SIG-M5 treated with dmso at 0.1 percent for 504 hours (cell line): Measurements from ENCODE around the gene CCNDBP1.
"Not testable (repeated sequence)": the region's sequence is repeated elsewhere in the genome, so short reads cannot be mapped to it uniquely, and the experiment has no call there.

Source experiments
- DNase-seq: peaks from one replicate; lab custom pipeline; 2025; ENCODE audit not compliant: unreplicated experiment; lab: John Stamatoyannopoulos, UW

Gene CCNDBP1

DNA sequence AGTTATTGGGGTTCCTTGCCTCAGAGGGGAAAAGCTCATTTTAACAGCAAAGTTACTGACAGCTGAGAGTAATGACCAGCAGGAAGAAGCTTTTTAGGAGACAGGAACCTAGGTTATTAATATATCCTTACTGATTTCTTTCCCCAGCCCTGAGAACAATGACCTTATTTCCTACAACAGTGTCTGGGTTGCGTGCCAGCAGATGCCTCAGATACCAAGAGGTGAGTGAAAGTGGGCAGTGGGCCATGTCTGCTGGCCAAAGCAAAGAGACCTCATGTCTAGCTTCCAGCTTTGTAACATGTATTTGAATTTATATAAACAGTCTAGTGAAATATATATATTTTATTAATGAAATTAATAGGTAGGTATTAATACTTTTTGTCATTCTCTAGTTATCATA lies 5.0 kb downstream of the CCNDBP1 start:
- DNase-seq = no peak

DNA sequence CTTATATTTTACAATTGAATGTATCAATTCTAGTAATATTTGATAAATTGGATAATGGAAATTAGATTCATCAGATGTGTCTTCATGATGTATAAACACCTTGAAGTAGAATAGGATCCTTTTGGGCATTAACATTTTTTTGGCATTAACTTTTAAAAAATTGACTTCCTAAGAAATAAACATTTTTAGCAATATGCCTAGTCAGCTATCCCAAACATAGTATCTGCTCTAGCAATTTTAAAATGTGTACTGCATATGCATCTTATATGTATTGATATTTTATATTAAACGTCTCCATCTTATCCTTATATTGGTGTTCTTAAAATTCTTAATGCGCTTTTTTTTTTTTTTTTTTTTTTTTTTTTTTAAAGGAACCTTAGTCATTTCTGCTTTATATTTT lies 8.5 kb downstream of the CCNDBP1 start:
- DNase-seq = no peak

DNA sequence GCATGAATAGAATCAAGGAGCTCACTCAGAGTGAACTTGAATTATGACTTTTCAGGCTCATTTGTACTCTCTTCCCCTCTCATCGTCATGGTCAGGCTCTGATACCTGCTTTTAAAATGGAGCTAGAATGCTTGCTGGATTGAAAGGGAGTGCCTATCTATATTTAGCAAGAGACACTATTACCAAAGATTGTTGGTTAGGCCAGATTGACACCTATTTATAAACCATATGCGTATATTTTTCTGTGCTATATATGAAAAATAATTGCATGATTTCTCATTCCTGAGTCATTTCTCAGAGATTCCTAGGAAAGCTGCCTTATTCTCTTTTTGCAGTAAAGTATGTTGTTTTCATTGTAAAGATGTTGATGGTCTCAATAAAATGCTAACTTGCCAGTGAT lies 9.6 kb downstream of the CCNDBP1 start:
- no peak for DNase-seq

DNA sequence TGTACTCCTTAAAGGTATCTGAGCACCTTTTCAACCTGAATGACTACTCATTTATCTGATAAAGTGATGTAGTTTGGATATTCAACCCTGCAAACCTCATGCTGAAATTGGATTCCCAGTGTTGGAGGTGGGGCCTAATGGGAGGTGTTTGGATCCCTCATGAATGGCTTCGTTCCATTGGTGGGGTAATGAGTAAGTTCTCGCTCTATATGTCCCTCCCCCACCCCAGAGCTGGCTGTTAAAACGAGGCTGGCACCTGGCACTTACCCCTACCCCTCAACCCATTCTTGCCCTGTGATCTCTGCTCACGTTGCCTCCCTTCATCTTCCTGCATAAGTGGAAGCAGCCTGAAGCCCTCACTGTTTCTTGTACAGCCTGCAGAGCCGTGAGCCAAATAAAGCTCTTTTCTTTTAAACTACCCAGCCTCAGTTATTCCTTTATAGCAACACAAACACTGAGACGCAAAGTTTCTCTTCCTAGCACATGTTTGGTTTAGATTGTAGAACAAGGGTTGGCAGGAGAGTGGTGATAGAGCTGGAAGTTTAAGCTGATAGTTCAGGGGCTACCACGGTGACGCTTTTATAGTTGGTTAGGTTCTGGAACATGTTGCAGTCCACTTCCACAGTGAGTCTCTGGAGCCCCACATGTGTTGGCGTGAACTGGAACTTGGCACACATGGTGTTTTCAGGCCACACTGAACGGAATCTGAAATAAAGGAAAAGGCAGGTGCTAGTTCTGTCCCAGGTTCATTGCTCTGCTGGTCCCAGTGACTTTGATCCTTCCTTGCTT lies 11.8 kb downstream of the CCNDBP1 start:
- no peak for DNase-seq

DNA sequence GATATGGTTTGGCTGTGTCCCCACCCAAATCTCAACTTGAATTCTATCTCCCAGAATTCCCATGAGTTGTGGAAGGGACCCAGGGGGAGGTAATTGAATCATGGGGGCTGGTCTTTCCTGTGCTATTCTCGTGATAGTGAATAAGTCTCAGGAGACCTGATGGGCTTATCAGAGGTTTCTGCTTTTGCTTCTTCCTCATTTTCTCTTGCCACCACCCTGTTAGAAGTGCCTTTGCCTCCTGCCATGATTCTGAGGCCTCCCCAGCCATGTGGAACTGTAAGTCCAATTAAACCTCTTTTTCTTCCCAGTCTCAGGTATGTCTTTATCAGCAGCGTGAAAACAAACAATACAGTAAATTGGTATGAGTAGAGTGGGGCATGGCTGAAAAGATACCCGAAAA lies 12.6 kb downstream of the CCNDBP1 start:
- DNase-seq = not testable (repeated sequence)

DNA sequence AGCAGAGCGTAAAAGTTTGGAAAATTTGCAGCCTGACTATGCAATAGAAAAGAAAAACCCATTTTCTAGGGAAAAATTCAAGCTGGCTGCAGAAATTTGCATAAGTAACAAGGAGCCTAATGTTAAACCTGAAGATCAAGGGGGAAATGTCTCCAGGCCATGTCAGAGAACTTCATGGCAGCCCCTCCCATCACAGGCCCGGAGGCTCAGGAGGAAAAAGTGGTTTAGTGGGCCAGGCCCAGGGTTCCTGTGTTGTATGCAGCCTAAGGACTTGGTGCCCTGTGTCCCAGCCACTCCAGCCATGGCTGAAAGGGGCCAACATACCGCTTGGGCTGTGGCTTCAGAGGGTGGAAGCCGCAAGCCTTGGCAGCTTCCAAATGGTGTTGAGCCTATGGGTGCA lies 13.4 kb downstream of the CCNDBP1 start:
- not testable (repeated sequence) for DNase-seq

DNA sequence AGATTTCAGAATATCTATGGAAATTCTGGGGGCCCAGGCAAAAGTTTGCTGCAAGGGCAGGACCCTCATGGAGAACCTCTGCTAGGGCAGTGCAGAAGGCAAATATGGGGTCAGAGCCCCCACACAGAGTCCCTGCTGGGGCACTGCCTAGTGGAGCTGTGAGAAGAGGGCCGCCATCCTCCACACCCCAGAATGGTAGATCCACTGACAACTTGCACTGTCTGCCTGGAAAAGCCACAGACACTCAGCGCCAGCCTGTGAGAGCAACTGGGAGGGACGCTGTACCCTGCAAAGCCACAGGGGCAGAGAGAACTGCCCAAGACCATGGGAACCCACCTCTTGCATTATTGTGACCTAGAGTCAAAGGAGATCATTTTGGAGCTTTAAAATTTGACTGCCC lies 13.8 kb downstream of the CCNDBP1 start:
- DNase-seq = no peak

DNA sequence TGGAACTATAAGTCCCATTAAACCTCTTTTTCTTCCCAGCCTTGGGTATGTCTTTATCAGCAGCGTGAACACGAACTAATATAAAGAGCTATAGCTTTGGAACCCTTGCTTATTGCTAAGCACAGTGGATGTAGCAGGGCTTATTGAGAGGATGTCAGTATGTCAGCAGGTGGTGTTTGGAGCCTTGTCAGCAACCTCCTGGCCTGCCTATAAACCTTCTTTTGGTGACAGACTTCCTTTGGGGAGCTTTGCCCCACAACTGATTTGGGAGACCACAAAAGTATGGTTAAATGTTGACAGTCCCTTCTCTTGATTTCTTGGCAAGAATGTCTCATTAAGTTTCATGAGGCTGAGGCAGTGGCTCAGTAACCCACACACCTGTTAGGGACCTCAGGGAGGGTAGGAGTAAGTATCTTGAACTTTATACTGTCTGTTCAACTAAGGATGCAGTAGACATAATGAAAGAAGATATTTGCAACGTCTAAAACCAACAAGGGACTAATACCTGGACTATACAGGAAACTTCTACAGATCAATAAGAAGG lies 14.8 kb downstream of the CCNDBP1 start:
- no peak for DNase-seq

DNA sequence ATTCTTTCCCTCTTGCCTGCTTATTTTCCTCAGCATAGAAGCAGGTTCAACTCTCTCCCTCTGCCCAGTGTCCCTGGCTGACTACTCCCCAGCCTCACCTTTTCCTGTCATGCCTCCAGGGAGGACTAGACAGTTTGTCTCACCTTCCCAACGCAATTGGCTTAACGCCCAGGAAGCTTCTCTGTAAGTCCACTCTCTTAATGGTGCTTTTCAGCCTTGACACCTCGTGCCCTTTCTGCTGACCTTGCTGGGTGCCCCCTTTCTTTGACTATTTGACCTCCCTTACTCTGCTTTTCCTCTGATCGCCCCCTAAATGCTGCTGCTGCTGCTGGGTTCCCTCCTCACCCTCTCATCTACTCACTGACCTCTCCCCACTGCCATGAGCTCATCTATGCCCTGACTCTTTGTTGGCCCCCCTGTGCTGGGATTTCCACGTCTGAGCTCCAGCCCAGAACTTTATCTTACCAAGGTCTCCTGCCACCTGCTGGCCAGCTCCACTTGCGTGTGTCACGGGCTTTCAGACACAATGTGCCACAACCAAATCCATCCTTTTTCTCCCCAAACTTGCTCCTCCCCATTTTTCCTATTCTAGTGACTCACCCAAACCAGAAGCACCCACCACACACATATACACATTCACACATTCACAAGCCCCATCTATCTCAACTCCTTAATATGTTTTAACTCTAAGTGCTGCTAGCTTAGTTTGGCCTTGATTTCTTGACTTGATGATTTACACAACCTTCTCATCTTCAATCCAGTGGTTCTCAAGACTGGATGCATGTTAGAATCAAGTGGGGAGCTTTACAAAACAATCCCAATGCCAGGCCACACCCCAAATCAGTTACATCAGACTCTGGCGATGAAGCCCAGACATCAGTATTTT lies 19.1 kb downstream of the CCNDBP1 start:
- DNase-seq = peak; percentile 9

DNA sequence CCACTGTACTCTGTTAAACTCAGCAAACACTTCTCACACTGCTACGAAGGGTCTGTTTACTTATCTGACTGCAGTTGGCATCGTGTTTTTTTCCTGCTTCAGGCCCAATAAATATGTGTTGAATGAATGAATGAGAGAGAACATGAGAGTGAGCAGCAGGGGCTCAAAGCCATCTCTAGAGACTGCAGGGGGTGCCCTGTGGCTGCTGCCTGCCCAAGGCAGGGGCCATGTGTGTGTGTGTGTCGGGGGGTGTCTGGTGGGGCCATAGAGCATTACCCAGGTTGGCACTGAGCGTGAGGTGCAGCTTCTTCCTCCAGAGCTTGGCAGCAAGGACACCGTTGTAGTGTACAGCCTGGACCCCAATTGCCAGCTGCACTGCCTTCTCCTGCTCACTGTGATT lies 20.9 kb downstream of the CCNDBP1 start:
- no peak for DNase-seq

DNA sequence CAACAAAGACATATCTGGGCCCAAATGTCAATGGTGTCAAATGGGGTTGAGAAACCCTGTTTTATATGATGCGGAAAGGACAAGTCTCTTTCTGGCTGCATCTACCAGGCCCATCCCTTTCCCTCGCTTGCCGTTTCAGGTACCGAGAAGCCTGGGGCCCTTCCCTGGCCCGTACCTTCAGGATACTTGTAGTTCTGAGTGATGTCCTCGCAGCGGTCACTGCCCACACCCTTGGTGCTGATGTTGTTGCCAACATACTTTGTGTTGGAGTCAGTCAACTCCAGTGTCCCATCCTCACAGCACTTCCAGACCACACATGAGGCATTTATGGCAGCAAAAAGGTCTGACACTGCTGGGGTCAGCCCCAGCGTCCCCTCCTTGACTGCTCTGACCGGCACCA lies 21.8 kb downstream of the CCNDBP1 start:
- DNase-seq = no peak

DNA sequence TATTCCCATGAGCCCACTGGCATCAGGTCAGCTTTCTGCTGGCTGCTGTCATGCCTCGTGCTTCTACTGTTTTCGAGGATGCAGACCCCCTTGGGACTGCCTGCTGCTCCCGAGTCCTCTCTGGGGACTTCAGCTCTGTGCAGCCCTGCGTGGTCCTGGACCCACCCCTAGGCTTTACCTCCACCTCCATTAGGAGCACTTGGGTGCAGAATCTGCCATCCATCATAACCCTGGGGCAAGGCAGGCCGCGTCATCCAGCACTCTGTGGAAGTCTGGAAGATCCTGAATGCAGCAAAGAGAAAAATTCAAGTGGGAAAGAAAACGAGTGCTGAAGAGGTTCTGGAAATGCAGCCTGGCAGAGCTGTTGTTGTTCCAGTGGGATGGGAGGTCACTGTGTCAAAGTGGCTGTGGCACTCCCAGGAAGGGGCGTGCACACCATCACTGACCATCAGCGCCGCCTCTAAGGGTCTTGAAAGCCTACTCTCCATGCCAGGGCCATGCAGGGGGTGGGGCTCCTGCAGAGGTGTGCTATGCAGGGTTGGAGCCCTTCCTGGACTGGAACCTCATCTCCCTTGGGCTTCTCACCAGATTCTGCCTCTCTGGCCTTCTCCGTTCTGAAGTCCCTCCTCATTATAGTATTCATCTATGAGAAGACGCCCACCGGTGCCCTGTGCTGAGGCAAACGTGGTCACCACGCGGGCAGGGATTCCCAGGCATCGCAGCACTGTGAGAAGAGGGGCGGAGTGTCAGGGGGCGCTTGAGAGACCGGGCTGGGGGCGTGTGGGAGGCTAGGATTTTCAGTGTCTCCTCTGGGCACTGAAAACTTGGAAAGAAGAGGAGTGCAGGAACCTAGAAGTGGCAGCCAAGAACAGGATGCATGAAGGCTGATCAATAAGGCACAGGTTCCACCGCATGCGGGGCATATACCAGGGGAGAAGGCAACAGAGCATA lies 23.1 kb downstream of the CCNDBP1 start:
- DNase-seq = no peak

DNA sequence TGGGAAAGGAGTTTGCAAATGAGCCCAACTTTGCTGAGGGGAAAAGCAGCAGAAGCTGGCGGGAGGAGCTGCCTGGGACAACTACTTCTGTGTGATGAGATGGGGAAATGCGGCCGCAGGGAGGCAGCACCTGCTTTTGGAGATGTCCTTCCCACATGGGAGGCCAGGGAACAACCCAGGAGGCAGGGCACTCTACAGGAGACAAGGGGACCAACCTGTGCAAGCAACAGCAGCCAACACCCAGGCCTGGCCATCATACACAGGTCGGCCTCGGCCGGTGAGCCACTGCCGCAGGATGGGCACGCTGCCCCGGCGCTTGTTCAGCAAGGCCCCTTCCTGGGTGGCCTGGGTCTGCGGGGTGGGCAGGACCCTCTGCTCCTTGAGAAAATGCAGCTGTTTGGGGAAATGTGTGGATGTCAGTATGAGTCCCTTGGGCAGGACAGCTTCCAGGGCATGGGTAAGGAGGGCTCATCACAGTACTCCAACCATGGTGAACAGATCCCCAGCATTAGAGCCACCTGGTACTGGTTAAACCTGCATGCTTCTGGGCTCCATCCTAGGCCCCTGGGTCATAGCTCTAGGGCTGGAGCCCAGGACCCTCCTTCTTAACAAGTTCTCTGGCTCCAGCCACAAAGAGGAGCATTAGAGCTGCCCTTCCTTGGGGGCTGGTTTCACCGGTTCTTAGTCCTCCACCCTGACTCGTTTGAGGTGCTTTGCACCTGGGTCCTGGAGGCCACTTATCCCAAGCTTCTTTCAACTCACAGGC lies 24.0 kb downstream of the CCNDBP1 start:
- DNase-seq = no peak

DNA sequence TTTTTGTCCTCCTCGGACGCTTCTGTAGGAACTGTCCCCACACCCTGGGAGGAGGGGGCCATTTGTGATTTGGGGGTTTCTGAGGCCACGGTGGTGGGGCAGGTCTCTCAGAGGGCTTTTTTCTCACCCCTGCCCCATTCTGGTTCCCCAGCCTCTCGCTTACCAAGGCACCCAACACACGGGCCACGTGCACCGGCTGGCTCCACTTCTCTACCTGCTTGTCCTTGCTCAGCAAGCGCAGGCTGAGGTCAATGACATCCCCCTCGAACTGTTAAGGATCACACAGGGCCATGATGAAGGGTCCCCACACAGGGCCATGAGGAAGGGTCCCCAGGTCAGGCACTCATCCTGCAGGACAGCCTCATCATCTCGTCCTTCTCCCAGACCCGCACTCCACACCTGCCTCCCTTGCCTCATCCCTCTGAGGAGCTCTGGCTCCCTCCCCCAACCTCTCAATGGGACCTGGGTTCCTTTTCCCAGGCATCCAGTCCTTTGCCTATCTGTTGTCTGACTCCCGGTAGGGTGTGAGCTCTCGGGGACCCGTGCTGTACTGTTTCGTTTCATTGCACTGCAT lies 25.1 kb downstream of the CCNDBP1 start:
- DNase-seq = no peak

DNA sequence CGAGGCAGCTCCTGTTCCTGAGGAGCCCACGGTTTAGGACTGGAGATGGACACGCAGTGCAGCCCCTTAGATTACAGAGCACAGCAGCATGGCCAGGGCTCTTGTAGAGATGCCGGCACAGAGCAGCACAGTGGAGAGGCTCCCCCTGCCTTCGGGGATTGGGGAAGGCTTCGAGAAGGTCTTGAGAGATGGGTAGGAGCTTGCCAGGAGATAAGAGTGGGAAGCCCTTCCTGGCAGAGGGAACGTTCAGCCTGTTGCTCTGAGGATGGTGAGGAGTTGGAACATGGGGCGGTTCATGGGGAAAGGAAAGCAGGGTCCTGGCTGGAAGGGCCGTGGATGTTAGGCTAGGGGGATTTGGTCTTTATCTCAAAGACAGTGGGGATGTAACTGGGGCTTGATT lies 25.6 kb downstream of the CCNDBP1 start:
- DNase-seq = no peak

DNA sequence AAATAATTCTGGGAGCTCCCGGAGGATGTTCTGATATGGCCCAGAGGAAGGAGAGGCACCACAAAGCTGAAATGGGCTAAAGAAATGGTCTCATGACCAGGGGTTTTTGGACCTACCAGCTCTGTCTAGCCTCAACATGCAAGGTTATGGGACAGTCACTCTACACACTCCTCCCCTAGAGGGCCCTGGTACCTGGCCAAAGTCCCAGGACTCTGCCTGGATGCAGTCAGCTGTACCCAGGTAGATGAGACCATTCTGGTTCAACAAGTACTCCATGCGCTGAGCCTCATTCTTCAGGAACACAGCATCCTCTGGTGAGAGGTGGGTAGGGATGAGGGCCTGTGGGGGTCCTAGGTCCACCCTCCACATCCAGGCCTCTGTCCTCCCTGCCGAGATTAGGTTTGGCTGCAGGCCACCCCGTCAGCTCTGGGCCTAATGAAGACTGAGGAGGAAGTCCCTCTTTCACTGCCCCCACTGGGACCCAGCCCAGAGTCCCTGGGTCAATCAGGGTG lies 26.1 kb downstream of the CCNDBP1 start:
- no peak for DNase-seq

DNA sequence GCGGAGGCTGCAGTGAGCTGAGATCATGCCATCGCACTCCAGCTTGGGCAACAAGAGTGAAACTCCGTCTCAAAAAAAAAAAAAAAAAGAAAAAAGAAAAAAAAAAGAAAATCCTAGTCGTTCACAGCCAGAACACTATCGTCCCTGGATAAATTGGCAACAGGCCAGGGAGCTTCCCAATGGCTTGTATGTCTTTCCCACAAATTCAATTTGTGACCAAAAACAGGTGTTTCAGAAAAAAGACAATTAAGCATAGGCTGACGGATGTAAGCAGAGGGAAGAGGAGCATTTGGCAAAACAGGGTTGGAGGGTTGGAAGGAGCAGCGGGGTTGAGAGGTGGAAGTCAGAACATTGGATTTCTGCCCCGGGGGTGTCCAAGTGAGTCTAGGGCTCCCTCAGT lies 27.1 kb downstream of the CCNDBP1 start:
- no peak for DNase-seq

DNA sequence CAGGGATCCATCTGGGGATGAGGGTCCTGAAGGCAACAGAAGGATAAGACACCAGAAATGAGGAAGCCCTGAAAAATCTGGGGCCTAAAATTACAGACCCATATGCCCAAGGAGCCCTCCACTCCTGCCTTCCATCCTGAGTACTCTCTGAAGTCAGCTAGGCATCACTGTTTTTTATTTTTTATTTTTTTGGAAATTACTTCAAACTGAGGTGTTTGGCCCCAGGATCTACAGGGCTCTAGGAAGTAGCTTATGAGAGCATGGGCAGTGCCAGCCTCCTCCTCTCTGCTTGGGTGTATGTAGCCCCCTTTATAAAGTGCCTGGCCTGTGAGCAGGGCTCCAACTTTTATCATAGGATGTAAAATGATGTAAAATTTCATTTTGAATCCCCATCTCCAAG lies 27.7 kb downstream of the CCNDBP1 start:
- DNase-seq = no peak

DNA sequence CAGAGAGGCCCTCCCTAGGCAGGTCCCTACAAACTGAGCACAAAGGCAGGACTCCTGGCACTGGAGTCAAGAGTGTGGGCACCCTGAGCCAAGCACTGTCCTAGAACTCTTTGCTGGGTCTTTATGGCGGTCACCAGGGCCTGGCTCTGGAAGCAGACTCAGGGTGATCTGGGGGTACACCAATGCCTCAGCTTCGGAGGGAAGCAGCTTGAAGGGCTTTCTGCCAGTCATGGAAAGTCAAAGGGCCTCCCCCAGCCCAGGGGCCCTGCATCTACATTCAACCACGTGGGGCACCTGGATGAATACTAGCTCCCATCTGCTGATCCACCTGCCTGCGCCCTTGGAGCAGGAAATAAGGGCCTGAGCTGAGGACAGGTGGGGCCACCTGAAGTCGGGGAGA lies 28.3 kb downstream of the CCNDBP1 start:
- no peak for DNase-seq

DNA sequence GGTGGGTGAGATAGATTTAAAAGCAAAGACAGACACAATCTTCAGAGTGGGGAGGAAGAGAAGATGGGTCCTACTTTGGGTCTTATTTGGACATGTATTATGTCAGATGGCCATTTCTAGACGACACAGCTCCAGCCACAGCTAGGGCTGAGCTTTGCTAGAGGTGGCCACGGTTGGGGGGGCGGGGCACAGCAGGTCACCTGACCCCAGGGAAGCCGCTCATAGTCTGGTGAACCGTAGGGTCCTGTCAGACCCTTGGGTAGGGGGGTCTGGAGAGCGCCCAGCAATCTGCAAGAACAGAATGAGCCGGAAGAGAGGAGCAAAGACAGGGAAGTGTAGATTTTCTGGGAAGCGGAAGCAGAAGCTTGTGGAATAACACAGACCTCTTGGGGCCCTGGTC lies 29.0 kb downstream of the CCNDBP1 start:
- DNase-seq = no peak
